Effector memory CD4-positive, alpha-beta T cell (primary cell): ENCODE data around the gene MAML2.

ENCODE experiments used
- DNase-seq, 3 donors: peaks; one replicate each; pipeline ENCODE4 v3.0.0-alpha.2; 2020
- H3K27ac ChIP-seq: 2 replicates; pipeline ENCODE4 v1.7.0; 2013; ENCODE audit warnings: mild to moderate bottlenecking, low read length, moderate library complexity; ENCODE audit not compliant: insufficient read depth, poor library complexity, severe bottlenecking
- H3K27me3 ChIP-seq: replicated peaks from 2 replicates; pipeline ENCODE4 v1.7.0; 2013; ENCODE audit warnings: mild to moderate bottlenecking, low read length; ENCODE audit not compliant: insufficient read depth, control insufficient read depth, poor library complexity, severe bottlenecking
- H3K36me3 ChIP-seq: 2 replicates; pipeline ENCODE4 v1.7.0; 2013; ENCODE audit warnings: mild to moderate bottlenecking, low read length, moderate library complexity; ENCODE audit not compliant: control insufficient read depth, insufficient read depth
- H3K4me1 ChIP-seq: 2 replicates; pipeline ENCODE4 v1.7.0; 2013; ENCODE audit warnings: low read length, mild to moderate bottlenecking; ENCODE audit not compliant: control insufficient read depth, insufficient read depth, poor library complexity, severe bottlenecking
- H3K4me3 ChIP-seq: 2 replicates; pipeline ENCODE4 v1.7.0; 2013; ENCODE audit warnings: low read length, low read depth, mild to moderate bottlenecking; ENCODE audit not compliant: insufficient read depth, poor library complexity, severe bottlenecking
- H3K9me3 ChIP-seq: 2 replicates; pipeline ENCODE4 v1.7.0; 2013; ENCODE audit warnings: mild to moderate bottlenecking, low read length, moderate library complexity; ENCODE audit not compliant: control insufficient read depth

The MAML2 gene

GRCh38 chr11:96157517-96157873 lies 185.5 kb downstream of the MAML2 start:
- Histone ChIP-seq H3K36me3 (no peaks in the 10 kb centered on the region), H3K4me3 (no peak overlapping the region), H3K27ac (peak overlapping the region; percentile 21), H3K27me3 (no peaks in the 10 kb centered on the region), H3K9me3 (no peaks in the 10 kb centered on the region), H3K4me1 (peaks cover 28% of the 10 kb centered on the region)
- no peak for DNase-seq

DNA sequence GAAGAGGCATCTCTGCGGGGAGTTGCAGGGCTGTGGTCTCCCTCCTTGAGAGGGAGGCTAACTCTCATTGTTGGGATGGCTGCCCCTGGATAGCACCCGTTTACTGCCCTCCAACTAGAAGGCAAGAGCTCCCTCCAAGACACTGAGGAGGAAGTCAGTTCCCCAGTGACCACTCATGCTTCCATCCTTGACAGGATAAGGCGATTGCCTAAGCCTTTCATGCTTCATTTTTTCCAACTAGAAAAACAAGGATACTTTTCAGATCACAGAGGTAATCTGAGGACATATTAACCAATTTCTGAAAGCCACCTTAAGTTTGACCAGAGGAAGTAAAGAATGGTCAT lies 186.6 kb downstream of the MAML2 start:
- Histone ChIP-seq H3K36me3 (no peaks in the 10 kb centered on the region), H3K4me1 (peaks cover 28% of the 10 kb centered on the region), H3K27me3 (no peaks in the 10 kb centered on the region), H3K4me3 (no peak overlapping the region), H3K9me3 (no peaks in the 10 kb centered on the region), H3K27ac (no peak overlapping the region)
- no peak for DNase-seq

DNA sequence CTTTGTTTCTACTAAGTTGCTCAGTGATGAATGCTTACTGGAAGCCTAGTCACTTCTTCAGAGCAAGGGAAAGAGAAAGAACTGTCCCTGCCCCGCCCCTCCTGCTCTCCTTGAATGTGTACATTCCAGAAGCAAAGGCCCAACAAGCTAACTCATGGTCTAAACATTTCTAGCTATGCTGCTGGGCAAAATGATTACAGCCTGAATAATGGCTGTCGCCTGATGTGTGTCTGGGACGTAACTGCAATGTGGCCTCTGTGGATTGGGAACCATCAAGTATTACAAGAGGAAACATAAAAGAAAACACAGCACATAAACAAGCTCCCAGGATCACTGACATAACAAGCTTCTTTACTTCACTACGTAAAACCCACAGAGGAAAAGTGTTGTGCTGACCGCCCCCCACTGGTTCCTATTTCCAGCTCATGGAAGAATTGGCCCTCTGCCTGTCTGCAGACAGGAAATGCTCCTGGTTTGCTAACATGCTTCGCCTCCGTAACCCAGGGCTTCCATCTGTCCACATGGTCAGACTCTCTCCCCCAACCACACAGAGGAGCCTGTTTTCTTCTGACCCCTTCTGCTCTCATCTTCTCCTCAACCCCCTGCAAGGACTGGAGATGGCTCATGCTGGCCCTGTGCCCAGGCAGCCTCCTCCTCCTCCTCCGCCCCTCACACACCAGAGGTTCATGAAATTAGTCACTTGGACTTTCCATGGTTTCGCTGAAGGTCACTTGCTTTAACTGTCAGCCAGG lies 187.2 kb downstream of the MAML2 start:
- DNase-seq = no peak
- no peak overlapping the region for H3K27ac ChIP-seq
- no peaks in the 10 kb centered on the region for H3K9me3 ChIP-seq
- H3K4me1 ChIP-seq = peaks cover 28% of the 10 kb centered on the region
- H3K4me3 ChIP-seq = no peak overlapping the region
- no peaks in the 10 kb centered on the region for H3K27me3 ChIP-seq
- H3K36me3 ChIP-seq = no peaks in the 10 kb centered on the region

DNA sequence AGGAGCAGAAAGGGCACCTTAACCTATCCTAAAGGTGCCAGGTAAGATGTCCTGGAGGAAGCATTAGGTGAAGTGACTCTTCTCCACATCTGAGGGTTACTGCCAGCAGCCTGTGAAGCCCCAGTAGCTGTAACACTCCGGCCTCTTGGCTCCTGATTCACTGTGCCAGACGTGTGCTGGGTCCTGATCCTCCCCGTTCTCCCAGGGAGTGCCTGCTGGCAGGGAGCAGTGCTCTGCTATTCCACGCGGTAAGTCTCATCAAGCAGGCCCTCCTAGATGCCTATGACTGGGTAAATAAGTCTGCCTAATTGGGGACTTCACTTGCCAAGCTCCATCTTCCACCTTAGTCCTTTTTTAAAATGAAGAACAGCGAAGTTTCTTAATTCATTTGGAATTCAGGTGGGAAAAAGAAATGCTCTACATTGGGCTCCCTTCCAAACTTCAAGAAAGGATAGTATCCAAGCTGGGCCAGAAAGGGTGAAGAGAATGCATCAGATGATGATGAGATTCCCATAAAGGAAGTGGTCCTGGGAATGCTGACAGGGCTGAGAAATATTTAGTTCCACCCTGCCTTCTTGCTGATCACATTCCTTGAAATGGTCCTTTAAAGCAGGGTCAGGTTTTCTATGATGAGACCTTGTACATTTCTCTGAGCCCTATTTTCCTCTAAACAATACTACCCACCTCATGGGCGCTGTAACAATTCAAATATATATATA lies 188.0 kb downstream of the MAML2 start:
- DNase-seq = no peak
- H3K4me3 ChIP-seq = no peak overlapping the region
- no peaks in the 10 kb centered on the region for H3K36me3 ChIP-seq
- peaks cover 28% of the 10 kb centered on the region for H3K4me1 ChIP-seq
- no peaks in the 10 kb centered on the region for H3K9me3 ChIP-seq
- no peaks in the 10 kb centered on the region for H3K27me3 ChIP-seq
- H3K27ac ChIP-seq = no peak overlapping the region

DNA sequence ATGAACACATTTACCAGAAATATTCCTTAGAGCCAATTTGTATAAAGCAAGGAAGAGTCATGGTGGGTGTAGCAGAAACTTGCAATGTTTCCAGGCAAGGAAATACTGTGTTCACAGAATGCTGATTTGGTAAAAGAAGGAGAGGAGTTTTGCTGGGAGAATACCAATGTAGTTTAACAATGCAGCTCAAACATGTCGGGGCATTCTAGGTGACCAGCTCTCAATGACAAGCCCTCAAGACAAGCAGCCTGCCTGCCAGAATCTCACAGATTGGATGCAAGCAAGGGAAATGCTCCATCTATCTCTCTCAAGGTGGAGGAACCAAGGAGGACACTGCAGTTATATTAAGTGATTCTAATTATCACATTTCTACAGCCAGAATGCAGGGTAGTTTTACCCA lies 190.4 kb downstream of the MAML2 start:
- DNase-seq = no peak
- Histone ChIP-seq H3K27ac (no peak overlapping the region), H3K4me1 (peaks cover 21% of the 10 kb centered on the region)

GRCh38 chr11:96151501-96151900 lies 191.5 kb downstream of the MAML2 start:
- DNase-seq = no peak
- Histone ChIP-seq H3K27ac (no peak overlapping the region), H3K4me1 (peaks cover 9% of the 10 kb centered on the region), H3K27me3 (no peaks in the 10 kb centered on the region), H3K4me3 (no peak overlapping the region), H3K9me3 (no peaks in the 10 kb centered on the region), H3K36me3 (no peaks in the 10 kb centered on the region)

More for the DNA sequence above, 190.4 kb downstream of the MAML2 start:
- H3K9me3 ChIP-seq = no peaks in the 10 kb centered on the region
- no peaks in the 10 kb centered on the region for H3K36me3 ChIP-seq
- no peak overlapping the region for H3K4me3 ChIP-seq
- H3K27me3 ChIP-seq = no peaks in the 10 kb centered on the region

- Histone ChIP-seq H3K4me3 (no peak overlapping the region), H3K27ac (no peak overlapping the region), H3K36me3 (no peaks in the 10 kb centered on the region), H3K27me3 (no peaks in the 10 kb centered on the region), H3K4me1 (peaks cover under 1% of the 10 kb centered on the region), H3K9me3 (no peaks in the 10 kb centered on the region)
- no peak for DNase-seq
These were observed 192.4 kb downstream of the MAML2 start for GRCh38 chr11:96150609-96151008.

GRCh38 chr11:96149743-96150555 lies 193.0 kb downstream of the MAML2 start:
- no peak overlapping the region for H3K27ac ChIP-seq
- DNase-seq = no peak

DNA sequence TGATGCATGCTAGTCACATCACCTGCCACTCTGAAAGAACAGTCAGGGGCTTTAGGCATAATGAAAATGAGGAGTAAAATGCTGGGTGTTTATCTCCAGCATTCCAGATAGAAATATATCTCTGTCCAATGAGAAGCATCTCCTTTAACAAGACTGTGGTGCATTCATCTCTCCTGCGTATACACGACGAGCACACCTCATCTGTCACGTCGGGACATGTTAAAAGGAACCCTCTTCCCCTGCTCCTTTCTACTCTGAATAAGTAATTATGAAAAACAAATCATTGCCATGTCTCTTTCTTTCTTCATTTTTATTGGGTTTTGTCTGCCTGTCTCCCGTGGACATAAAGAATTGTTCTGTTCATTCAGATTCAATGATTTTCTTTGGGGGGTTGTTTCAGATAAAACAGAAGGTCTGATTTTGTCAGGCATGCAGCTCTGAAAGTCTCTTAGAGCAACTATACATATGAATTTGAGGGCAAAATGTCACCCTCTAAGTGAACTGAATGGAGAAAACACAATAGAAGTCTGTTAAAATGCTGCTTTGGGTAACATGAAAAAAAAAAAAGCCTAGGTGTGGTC lies 195.0 kb downstream of the MAML2 start:
- peaks cover 5% of the 10 kb centered on the region for H3K4me1 ChIP-seq
- no peak for DNase-seq
- H3K27ac ChIP-seq = no peak overlapping the region
- no peaks in the 10 kb centered on the region for H3K36me3 ChIP-seq
- H3K9me3 ChIP-seq = no peaks in the 10 kb centered on the region
- H3K27me3 ChIP-seq = no peaks in the 10 kb centered on the region
- H3K4me3 ChIP-seq = no peak overlapping the region

More at GRCh38 chr11:96149743-96150555, 193.0 kb downstream of the MAML2 start:
- Histone ChIP-seq H3K36me3 (no peaks in the 10 kb centered on the region), H3K9me3 (no peaks in the 10 kb centered on the region), H3K4me3 (no peak overlapping the region), H3K27me3 (no peaks in the 10 kb centered on the region), H3K4me1 (peaks cover 4% of the 10 kb centered on the region)
